BE2C (cell line): ENCODE results near the gene OSCP1.

Experiments used
- DNase-seq: peaks from one replicate; pipeline ENCODE4 v3.0.0-alpha.2; 2020
- H3K27me3 ChIP-seq: fragments of 250-450 bp; sonication (Bioruptor Pico); 2 replicates; pipeline ENCODE4 v1.5.1; 2020; ENCODE audit warnings: mild to moderate bottlenecking
- H3K36me3 ChIP-seq: fragments of 250-450 bp; sonication (Bioruptor Pico); 2 replicates; pipeline ENCODE4 v1.5.1; 2020; ENCODE audit warnings: mild to moderate bottlenecking
- H3K4me1 ChIP-seq: fragments of 250-450 bp; sonication (Bioruptor Pico); 2 replicates; pipeline ENCODE4 v1.5.1; 2020
- H3K4me3 ChIP-seq: 2 replicates; pipeline ENCODE4 v1.5.1; 2011; ENCODE audit warnings: low read depth, low read length
- H3K9me3 ChIP-seq: fragments of 250-450 bp; sonication (Bioruptor Pico); 2 replicates; pipeline ENCODE4 v1.5.1; 2020
- TF ChIP-seq, protein P1 (sequence below): IDR thresholded peaks from 2 replicates; pipeline ENCODE4 v1.5.1; 2012; ENCODE audit warnings: mild to moderate bottlenecking, low read depth, low read length

Gene OSCP1

GRCh38 chr1:36420409-36420808 lies 29.8 kb downstream of the OSCP1 start:
- Histone ChIP-seq H3K27me3 (no peaks in the 10 kb centered on the region), H3K9me3 (no peaks in the 10 kb centered on the region), H3K36me3 (no peaks in the 10 kb centered on the region), H3K4me3 (no peak overlapping the region), H3K4me1 (no peaks in the 10 kb centered on the region)
- TF ChIP-seq, protein P1, sequence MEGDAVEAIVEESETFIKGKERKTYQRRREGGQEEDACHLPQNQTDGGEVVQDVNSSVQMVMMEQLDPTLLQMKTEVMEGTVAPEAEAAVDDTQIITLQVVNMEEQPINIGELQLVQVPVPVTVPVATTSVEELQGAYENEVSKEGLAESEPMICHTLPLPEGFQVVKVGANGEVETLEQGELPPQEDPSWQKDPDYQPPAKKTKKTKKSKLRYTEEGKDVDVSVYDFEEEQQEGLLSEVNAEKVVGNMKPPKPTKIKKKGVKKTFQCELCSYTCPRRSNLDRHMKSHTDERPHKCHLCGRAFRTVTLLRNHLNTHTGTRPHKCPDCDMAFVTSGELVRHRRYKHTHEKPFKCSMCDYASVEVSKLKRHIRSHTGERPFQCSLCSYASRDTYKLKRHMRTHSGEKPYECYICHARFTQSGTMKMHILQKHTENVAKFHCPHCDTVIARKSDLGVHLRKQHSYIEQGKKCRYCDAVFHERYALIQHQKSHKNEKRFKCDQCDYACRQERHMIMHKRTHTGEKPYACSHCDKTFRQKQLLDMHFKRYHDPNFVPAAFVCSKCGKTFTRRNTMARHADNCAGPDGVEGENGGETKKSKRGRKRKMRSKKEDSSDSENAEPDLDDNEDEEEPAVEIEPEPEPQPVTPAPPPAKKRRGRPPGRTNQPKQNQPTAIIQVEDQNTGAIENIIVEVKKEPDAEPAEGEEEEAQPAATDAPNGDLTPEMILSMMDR, result no peak
- DNase-seq, result no peak

- no peaks in the 10 kb centered on the region for H3K4me1 ChIP-seq
- no peaks in the 10 kb centered on the region for H3K27me3 ChIP-seq
- H3K36me3 ChIP-seq, result no peaks in the 10 kb centered on the region
- DNase-seq, result no peak
- TF ChIP-seq, protein P1, result no peak
- H3K4me3 ChIP-seq, result no peak overlapping the region
- H3K9me3 ChIP-seq, result no peaks in the 10 kb centered on the region
Observed at GRCh38 chr1:36419569-36419968, 30.7 kb downstream of the OSCP1 start.

GRCh38 chr1:36419140-36419539 lies 31.1 kb downstream of the OSCP1 start:
- Histone ChIP-seq H3K36me3 (no peaks in the 10 kb centered on the region), H3K27me3 (no peaks in the 10 kb centered on the region), H3K4me3 (no peak overlapping the region), H3K4me1 (no peaks in the 10 kb centered on the region), H3K9me3 (no peaks in the 10 kb centered on the region)
- TF ChIP-seq, protein P1, result no peak
- DNase-seq, result no peak

GRCh38 chr1:36417931-36418330 lies 32.3 kb downstream of the OSCP1 start:
- Histone ChIP-seq H3K36me3 (no peaks in the 10 kb centered on the region), H3K9me3 (no peaks in the 10 kb centered on the region), H3K4me1 (no peaks in the 10 kb centered on the region), H3K27me3 (no peaks in the 10 kb centered on the region), H3K4me3 (no peak overlapping the region)
- TF ChIP-seq, protein P1, result no peak
- no peak for DNase-seq

GRCh38 chr1:36415661-36416326 lies 34.5 kb downstream of the OSCP1 start:
- TF ChIP-seq, protein P1, result no peak
- H3K9me3 ChIP-seq, result no peaks in the 10 kb centered on the region

GRCh38 chr1:36414384-36414783 lies 35.9 kb downstream of the OSCP1 start:
- Histone ChIP-seq H3K36me3 (no peaks in the 10 kb centered on the region), H3K4me1 (no peaks in the 10 kb centered on the region), H3K4me3 (no peak overlapping the region), H3K27me3 (no peaks in the 10 kb centered on the region), H3K9me3 (no peaks in the 10 kb centered on the region)
- no peak for DNase-seq
- TF ChIP-seq, protein P1, result no peak

More at GRCh38 chr1:36415661-36416326, 34.5 kb downstream of the OSCP1 start:
- H3K4me1 ChIP-seq, result no peaks in the 10 kb centered on the region
- H3K36me3 ChIP-seq, result no peaks in the 10 kb centered on the region
- no peak overlapping the region for H3K4me3 ChIP-seq
- no peaks in the 10 kb centered on the region for H3K27me3 ChIP-seq
- DNase-seq, result no peak
